ENCODE measurements around the gene AMBN.

The AMBN gene

GRCh38 chr4:70591955-70592582 lies at the start of gene AMBN:
TSS of gene AMBN (plus strand) at chr4:70592256. CDS start at chr4:70592359, 103 bp downstream.
- no peak for DNase-seq (ENCODE audit: low read depth)

GRCh38 chr4:70544279-70544868 lies 47.7 kb upstream of the AMBN start:
- DNase-seq (ENCODE audit: low read depth): no peak

GRCh38 chr4:70556856-70557255 lies 35.2 kb upstream of the AMBN start:
- DNase-seq (ENCODE audit: low read depth): no peak

GRCh38 chr4:70559211-70559830 lies 32.7 kb upstream of the AMBN start:
- DNase-seq (ENCODE audit: low read depth): no peak

DNA sequence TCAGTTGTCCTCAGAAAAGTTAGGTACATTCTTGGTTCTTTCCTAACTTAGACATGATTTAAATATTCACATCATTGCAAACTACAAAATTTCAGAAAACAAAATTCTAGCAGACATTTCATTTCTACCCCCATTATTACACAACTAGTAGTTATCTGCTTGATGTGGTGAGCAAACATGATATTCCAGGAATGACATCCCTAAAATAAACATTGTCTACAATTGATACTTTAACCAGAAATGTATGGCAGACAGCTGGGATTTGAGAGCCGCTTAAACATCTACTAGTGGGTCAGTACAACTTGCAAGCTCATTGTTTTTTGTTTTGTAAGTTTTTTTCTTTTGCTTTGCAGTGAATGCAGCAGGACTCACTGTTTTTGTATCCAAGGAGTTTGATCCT lies 32.1 kb upstream of the AMBN start:
- no peak for DNase-seq (ENCODE audit: low read depth)

DNA sequence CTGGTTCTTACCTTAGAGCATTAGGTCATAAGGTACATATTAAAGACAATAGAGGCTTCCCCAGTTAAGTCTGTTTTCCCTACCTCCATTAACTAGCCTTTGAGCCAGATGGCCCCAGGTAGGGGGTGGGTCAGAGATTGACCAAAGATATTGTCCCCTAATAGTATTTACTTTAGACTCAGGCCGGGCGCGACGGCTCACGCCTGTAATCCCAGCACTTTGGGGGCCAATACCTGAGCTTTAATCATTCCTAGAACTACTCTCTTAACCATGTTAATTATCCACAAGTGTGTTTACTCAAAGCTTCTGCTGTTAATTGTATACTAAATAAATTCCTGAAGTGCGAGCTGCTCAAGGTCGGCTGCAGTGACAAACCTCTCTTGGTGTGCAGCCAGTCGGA lies 28.0 kb upstream of the AMBN start:
- no peak for DNase-seq (ENCODE audit: low read depth)

DNA sequence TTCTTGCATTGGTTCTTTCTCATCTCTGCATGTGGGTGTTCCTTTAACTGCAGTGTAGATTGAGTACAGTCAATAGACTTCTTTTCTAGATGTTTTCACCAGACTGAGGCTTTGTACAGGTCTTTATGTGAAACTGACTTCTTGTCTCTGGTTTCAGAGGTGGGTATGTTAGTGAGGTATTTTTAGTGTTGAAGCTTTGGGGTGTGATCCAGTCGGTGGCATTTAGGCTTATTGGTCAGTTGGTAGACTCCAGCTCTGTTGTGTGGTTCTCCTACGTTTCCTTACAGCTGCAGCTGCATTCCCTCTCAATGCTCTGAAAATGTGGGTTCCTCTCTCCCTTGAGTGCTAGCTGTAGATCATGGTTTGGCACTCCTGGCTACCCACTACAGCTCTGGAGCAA lies 21.3 kb upstream of the AMBN start:
- DNase-seq (ENCODE audit: low read depth): no peak

GRCh38 chr4:70571772-70572171 lies 20.3 kb upstream of the AMBN start:
- no peak for DNase-seq (ENCODE audit: low read depth)

- DNase-seq (ENCODE audit: low read depth): no peak
Observed at GRCh38 chr4:70575964-70576363, 16.1 kb upstream of the AMBN start.

- no peak for DNase-seq (ENCODE audit: low read depth)
Observed at GRCh38 chr4:70577220-70577927, 14.7 kb upstream of the AMBN start.

DNA sequence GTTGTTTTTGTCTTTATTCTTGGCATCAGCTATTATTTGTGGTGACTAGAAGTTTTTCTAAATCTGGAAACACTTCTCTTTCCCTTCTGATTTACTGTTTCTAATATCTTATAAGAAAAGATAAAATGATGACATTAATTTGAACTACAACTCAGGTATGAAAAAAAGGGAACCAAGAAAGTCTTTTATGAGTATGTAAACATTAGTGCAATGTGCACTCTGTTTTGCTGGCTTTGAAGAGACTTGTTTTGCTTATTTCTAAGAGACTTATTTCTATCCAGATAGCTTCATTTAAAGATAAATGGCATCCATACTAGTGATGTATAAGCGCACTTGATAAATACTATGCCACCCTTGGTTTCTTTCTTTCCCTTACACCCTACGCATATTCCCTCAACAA lies 10.1 kb upstream of the AMBN start:
- no peak for DNase-seq (ENCODE audit: low read depth)

DNA sequence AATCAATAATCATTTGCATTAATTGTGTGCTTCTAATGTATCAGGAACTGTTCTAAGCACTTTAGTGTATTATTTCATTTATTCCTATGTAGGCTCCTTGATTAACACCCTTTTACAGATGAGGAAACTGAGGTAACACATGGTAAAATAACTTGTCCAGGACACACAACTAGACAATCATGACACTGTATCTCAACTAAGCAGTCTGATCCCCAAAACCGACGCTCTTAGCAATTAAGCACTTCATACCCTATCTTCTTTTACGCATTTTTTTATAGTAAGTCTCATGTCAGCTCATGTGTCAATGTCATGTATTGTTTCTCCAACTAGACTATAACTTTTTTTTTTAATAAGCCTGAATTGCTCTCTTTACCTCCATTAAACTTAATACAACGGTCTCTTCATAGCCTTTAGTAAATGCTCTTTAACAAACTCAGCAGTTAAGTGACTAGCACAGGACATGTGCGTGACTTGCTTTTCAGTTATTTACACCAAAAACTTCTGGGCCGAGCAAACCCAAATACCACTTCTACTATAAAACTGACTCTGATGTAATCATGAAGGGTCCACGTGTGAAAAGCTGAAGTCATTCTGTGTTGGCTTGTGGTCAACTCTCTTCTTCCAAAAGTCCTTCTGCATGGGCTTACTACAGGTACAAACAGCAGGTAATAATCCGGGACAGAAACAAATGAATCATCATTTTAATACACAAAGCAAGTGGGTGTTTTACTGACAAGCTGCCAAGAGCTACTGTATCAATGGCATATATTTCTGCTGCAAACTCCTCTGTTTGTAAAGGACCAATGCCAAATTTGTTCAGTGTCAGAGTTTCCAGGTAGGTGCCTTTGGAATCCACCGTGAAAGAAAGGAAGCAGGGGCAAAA lies 7.9 kb upstream of the AMBN start:
- DNase-seq (ENCODE audit: low read depth): no peak

DNA sequence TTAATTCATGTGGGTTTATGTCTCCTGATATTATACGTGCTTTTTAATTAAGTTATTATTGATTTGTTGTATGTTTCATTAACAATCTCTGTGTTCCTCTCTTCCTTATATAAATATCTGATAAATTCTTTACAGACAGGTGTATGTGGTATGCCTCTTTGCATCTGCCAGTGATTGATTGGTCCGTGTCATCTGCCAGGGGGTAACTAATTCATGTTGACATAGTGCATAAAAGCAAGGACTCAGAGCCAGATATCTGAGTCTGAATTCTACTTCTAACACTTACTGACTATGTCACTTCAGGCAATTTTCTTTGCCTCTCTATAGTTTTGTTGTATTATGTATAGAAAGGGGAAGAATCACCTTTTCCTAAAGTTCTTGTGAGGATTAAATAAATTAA lies 5.2 kb upstream of the AMBN start:
- no peak for DNase-seq (ENCODE audit: low read depth)

DNA sequence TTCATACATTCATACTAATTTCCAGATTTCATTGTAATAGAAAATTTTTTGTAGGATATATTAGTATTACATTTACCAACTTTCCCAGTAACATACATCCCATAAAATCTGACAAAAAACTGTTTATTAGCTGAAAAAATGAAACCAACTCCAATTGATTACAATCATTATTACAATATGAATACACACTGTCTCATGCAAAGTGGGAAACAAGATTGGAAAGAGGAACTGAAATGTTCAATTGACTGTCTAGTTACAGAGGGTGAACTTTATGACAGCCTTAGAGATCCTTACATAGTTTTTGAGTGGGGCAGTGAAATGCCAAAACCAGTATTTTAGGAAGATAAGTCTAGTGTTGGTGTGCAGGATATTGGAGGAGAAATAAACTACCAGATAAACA lies 2.3 kb upstream of the AMBN start:
- DNase-seq (ENCODE audit: low read depth): no peak

DNA sequence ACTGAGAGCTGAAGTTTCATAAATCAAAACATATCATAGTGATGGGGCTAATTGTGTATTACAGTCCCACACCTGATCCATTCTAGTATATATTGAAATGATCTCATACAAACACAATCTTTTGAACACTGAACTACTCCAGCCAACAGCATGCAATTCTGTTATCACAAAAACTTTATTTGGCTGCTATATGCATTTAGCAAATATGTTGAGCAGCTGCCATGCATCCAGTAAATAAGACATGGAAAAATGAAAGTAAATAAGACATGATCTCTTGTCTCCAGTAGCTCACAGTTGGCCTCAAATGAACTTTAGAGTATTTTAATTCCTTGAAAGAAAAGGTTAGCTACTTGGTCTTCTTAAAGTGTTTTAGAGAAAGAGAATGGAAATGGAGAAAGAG lies 2.1 kb downstream of the AMBN start:
- no peak for DNase-seq (ENCODE audit: low read depth)

- DNase-seq (ENCODE audit: low read depth): no peak
Observed at GRCh38 chr4:70600305-70600704, 8.2 kb downstream of the AMBN start.

- DNase-seq (ENCODE audit: low read depth): no peak
Observed at GRCh38 chr4:70600977-70601376, 8.9 kb downstream of the AMBN start.

DNA sequence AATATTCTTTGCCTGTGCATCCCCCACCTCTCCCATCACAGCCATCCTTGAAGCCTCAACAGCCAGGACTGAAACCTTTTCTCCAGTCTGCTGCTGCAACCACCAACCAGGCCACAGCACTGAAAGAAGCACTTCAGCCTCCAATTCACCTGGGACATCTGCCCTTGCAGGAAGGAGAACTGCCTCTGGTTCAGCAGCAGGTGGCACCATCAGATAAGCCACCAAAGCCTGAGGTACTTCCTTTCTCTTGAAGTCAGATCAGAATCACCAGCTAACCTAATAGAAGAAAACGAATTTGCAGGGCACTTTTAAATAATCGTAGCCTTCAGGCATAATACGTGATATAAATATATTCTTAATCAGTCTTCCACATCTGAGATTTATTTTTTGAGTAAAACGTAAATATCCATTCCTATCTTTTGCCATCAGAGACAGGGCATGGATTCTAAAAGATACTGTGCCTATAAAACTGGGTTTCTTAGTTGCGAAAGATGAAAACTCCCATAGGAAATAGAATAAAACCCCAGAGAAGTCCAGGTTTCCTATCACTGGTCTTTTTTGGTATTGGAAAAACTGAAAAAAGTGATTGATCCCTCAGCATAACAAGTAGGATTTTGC lies 9.5 kb downstream of the AMBN start:
- peak; percentile 17 for DNase-seq (ENCODE audit: low read depth)

- no peak for DNase-seq (ENCODE audit: low read depth)
Observed at GRCh38 chr4:70603856-70604255, 11.8 kb downstream of the AMBN start.

DNA sequence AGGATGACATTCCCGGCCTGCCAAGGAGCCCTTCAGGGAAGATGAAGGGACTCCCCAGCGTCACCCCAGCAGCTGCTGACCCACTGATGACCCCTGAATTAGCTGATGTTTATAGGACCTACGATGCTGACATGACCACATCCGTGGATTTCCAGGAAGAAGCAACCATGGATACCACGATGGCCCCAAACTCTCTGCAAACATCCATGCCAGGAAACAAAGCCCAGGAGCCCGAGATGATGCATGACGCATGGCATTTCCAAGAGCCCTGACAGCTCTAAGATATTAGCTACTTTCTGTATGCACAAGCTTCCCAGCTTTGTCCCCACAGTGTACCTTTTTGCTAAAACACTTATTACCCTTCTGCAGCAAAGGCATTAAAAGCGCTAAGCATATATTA lies 14.4 kb downstream of the AMBN start:
- no peak for DNase-seq (ENCODE audit: low read depth)

DNA sequence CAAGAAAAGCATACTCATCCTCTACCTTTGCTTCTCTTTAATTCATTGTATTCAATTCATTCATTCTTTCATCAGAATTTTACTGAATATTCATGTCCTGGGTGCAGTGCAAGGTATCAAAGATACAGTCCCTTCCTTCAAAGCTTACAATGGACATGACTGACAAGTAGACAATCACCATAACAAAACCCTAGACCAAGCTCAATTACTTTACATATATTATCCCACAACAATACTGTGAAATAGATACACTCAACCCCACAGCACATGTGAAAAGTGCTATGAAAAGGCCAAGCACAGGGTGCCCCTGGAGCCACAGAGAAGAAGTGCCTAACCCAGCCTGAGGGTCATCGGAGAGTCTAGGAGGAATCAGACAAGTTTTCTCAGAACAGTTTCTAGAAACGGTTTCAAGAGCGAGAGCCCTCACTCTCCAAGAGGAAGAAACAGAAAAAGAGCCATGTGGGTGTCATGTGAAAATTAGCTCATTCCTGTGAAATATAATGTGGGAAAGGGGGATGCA lies 15.3 kb downstream of the AMBN start:
- DNase-seq (ENCODE audit: low read depth): no peak

GRCh38 chr4:70608324-70608723 lies 16.3 kb downstream of the AMBN start:
- DNase-seq (ENCODE audit: low read depth): no peak
